Heart left ventricle (tissue), 16 donors: ENCODE data around the gene UBD. TPM values are rescaled to one million over a fixed set of nuclear protein-coding genes. Genes with fewer than 3 reads are reported as not detected.

Source experiments
- ATAC-seq, 4 donors: fragments of 200-7000 bp; cut with Tn5 transposase; one replicate each; pipeline ENCODE4 v1.9.1; 2020 to 2022; ENCODE audit warnings: moderate library complexity in 4 of 4, mild to moderate bottlenecking in 3 of 4, moderate number of reproducible peaks in 1 of 4
- DNase-seq, 5 donors: peaks; one replicate each; pipeline ENCODE4 v3.0.0-alpha.2; 2020
- H3K27ac ChIP-seq, 12 donors: fragments of 200-600 bp; sonication (generic) in 4 of 12; one replicate each; pipeline versions ENCODE4 v1.5.0 to v1.8.0; 2016 to 2022; ENCODE audit warnings: mild to moderate bottlenecking in 2 of 12
- H3K27me3 ChIP-seq, 9 donors: fragments of 200-600 bp; sonication (generic) in 2 of 9; one replicate each; pipeline versions ENCODE4 v1.5.1 to v1.8.0; 2016 to 2022; ENCODE audit warnings: mild to moderate bottlenecking in 3 of 9
- H3K36me3 ChIP-seq, 9 donors: fragments of 200-600 bp; sonication (generic) in 2 of 9; one replicate each; pipeline versions ENCODE4 v1.5.0 to v1.8.0; 2018 to 2022; ENCODE audit warnings: mild to moderate bottlenecking in 2 of 9
- H3K4me1 ChIP-seq, 12 donors: fragments of 200-600 bp; sonication (generic) in 4 of 12; one replicate each; pipeline versions ENCODE4 v1.5.0 to v1.8.0; 2016 to 2022; ENCODE audit warnings: mild to moderate bottlenecking in 3 of 12
- H3K4me3 ChIP-seq, 12 donors: fragments of 200-600 bp; sonication (generic) in 4 of 12; one replicate each; pipeline versions ENCODE4 v1.5.0 to v1.8.0; 2017 to 2022; ENCODE audit warnings: mild to moderate bottlenecking in 9 of 12, moderate library complexity in 4 of 12
- H3K9me3 ChIP-seq, 12 donors: fragments of 200-600 bp; sonication (generic) in 4 of 12; one replicate each; pipeline versions ENCODE4 v1.5.0 to v1.8.0; 2016 to 2022; ENCODE audit warnings: mild to moderate bottlenecking in 1 of 12
- POLR2A ChIP-seq, 2 donors: fragments of 450-650 bp; IDR thresholded peaks; one replicate each; pipeline ENCODE4 v1.6.1; 2017; ENCODE audit warnings: antibody characterized with exemption in 2 of 2, mild to moderate bottlenecking in 2 of 2, moderate library complexity in 2 of 2
- WGBS, 4 donors: extraction: QIAGEN DNeasy Blood & Tissue Kit in 2 of 4; methylation state at CpG; one replicate each; pipeline versions ENCODE4 v1.1.5 to v1.1.7; 2013 to 2018; 5-methylcytosine and 5-hydroxymethylcytosine counted together
- intact Hi-C, 10 donors: fragments of 100-400 bp; cut with DNase I; formaldehyde crosslinking; loops; one replicate each; pipeline versions ENCODE4 v1.11.1 to v1.14.2; 2022
- polyA plus RNA-seq, 2 donors: library from polyadenylated mRNA; stranded (reverse); fragments of 200-250 nt; gene quantifications; one replicate each; pipeline ENCODE4 v1.2.3, GENCODE V29; 2013
- total RNA-seq, 9 donors: library from RNA; depleted of rRNA in 2 of 9; stranded (reverse); fragments of >200 nt in 2 of 9; fragmentation: NEBNext Ultra II Directional in 3 of 9; extraction: Animal tissue kit (Norgen Biotek cat#: 25700) in 3 of 9; gene quantifications; one replicate each; pipeline versions ENCODE4 v1.1.0 to v1.2.4, GENCODE V29; 2016 to 2023
- TF ChIP-seq, protein P1 (sequence below), 12 donors: fragments of 200-600 bp; sonication (generic) in 4 of 12; IDR thresholded peaks; one replicate each; pipeline versions ENCODE4 v1.5.0 to v1.8.0; 2018 to 2022; ENCODE audit warnings: antibody characterized with exemption in 12 of 12, mild to moderate bottlenecking in 5 of 12
- donor health status: ischemic (EF 13 %, LVEDD 7.1; RV severe dilation, severe dysfunction).
- donor health status: healthy with polysubstance abuse.
- donor health status: DM: no; HTN: yes; CAD: no.
- donor health status: DM: no; HTN: no; CAD: no.
- donor health status: ischemic (EF 25% LVEDD 6.9; RV normal size, moderate dysfunction).
- donor health status: ischemic (EF 25% LVEDD 5.7; RV mildly dilated, moderate dysfunction).
- donor health status: healthy.
- donor health status: DM: yes; HTN: yes; CAD: no.
- donor health status: ischemic (EF 35%, LVEDD 5.7; RV mildly dilated, moderate dysfunction).
- donor health status: nonischemic (EF 11% LVEDD 7.7; RV severe dilation, severe dysfunction).
- donor health status: DM: yes; HTN: yes; CAD: no.
- donor health status: PGD.
- donor health status: ischemic (EF 29% LVEDD 5.4; RV normal size, mild dysfunction).
- donor health status: nonischemic (EF 23%, LVEDD 6.1; RV moderate dilation, normal function).

The UBD gene
- total and polyA plus RNA-seq, 11 donors, result 0.21 to 61.7 (median 5.9) TPM; not detected in 7

DNA sequence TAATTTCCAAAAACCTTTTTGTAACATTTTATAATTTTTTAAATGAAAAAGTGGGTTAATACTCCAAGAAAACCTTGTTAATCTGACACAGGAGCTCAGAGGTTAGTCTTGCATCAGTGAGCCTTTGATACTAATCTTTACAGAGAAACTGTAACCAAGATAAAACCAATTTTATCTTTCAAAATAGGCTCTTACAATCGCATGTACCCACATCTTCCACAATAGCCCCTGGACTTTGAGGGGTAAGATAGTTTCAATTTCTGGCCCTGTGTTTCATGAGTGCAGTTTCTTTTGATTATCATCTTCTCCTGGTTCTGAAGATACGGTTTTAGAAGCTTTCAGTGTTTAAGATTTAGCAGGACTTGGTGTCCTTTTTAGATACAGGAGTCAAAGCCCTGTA lies 37.3 kb downstream of the UBD start:
- H3K27ac ChIP-seq, result no peak overlapping the region
- peaks cover 0 to 4% (median 0%) of the 10 kb centered on the region in 9 donors for H3K27me3 ChIP-seq
- DNase-seq (no peak), ATAC-seq (no peak)
- H3K9me3 ChIP-seq, result no peaks in the 10 kb centered on the region
- no peaks in the 10 kb centered on the region for H3K4me1 ChIP-seq
- intact Hi-C loops, result no loop called here
- 59 to 74% (median 70%) methylated on average over 2 of the region's 2 CpGs for WGBS, 4 donors
- TF ChIP-seq, protein P1, sequence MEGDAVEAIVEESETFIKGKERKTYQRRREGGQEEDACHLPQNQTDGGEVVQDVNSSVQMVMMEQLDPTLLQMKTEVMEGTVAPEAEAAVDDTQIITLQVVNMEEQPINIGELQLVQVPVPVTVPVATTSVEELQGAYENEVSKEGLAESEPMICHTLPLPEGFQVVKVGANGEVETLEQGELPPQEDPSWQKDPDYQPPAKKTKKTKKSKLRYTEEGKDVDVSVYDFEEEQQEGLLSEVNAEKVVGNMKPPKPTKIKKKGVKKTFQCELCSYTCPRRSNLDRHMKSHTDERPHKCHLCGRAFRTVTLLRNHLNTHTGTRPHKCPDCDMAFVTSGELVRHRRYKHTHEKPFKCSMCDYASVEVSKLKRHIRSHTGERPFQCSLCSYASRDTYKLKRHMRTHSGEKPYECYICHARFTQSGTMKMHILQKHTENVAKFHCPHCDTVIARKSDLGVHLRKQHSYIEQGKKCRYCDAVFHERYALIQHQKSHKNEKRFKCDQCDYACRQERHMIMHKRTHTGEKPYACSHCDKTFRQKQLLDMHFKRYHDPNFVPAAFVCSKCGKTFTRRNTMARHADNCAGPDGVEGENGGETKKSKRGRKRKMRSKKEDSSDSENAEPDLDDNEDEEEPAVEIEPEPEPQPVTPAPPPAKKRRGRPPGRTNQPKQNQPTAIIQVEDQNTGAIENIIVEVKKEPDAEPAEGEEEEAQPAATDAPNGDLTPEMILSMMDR (IDR thresholded peaks at IDR 0.05), result no peak
- no peak for TF ChIP-seq POLR2A (IDR thresholded peaks at IDR 0.05)
- H3K4me3 ChIP-seq, result no peak overlapping the region
- no peaks in the 10 kb centered on the region for H3K36me3 ChIP-seq

DNA sequence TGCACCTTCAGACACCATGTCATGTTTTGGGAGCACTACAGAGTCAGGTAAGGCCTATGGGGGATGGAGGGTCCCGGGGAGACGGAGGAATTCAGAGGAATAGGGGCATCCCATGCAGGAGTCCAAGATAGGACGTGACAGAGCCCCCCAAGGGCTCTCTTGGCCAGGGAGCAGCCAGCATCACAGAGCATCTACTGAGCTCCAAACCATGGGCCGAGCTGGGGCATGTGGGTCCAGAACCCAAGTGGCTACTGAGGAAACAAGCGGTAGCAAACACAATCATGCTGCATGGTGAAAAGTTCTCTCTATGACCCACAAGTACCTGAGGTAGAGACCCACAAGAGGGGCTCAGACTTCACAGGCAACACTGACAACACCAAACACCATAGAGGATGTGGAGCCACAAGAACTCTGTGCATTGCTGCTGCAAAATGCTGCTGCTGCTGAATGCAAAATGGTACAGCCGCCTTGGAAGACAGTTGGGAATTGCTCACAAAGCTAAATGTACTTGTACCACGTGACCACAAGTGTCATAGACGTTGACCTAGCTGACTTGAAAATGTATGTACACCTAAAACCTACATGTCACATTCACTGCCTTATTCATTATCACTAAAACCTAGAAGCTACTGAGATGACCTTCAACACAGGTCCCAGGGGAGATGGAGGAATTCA lies 38.4 kb downstream of the UBD start:
- no peak for DNase-seq
- 43 to 64% (median 57%) methylated on average over 8 of the region's 8 CpGs for WGBS, 4 donors
- H3K27ac ChIP-seq, result no peak overlapping the region
- no peaks in the 10 kb centered on the region for H3K9me3 ChIP-seq
- no peaks in the 10 kb centered on the region for H3K36me3 ChIP-seq
- TF ChIP-seq POLR2A (IDR thresholded peaks at IDR 0.05), result no peak
- H3K4me1 ChIP-seq, result no peaks in the 10 kb centered on the region
- intact Hi-C loops, result no loop called here
- H3K27me3 ChIP-seq, result no peaks in the 10 kb centered on the region
- ATAC-seq, result no peak
- H3K4me3 ChIP-seq, result no peak overlapping the region

DNA sequence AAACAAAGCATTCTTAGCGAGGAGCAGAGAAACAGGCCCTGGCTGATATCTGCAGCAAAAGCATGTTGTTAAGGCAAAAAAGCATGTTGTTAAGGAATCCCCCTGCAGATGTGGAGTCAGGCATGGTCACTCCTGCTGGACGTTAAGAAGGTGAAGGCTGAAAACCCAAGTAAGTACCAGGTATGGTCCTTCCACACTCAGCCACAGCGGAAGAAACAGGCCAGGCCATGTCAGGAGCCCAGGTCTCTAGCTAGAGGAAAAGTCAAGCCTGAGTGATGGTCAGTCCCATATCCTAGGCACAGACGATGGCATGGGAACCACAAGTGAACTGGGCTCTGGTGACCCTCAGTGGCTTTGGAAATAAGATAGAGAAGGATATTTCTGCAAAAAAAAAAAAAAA lies 39.3 kb downstream of the UBD start:
- intact Hi-C loops, result no loop called here
- ATAC-seq, result no peak
- no peak overlapping the region for H3K27ac ChIP-seq
- H3K27me3 ChIP-seq, result no peaks in the 10 kb centered on the region
- no peak for TF ChIP-seq POLR2A (IDR thresholded peaks at IDR 0.05)
- TF ChIP-seq, protein P1 (IDR thresholded peaks at IDR 0.05), result no peak
- no peaks in the 10 kb centered on the region for H3K36me3 ChIP-seq
- no peak overlapping the region for H3K4me3 ChIP-seq
- DNase-seq, result no peak
- no peaks in the 10 kb centered on the region for H3K4me1 ChIP-seq
- no peaks in the 10 kb centered on the region for H3K9me3 ChIP-seq
- WGBS, 4 donors, result 73 to 81% (median 79%) methylated on average over 4 of the region's 4 CpGs

DNA sequence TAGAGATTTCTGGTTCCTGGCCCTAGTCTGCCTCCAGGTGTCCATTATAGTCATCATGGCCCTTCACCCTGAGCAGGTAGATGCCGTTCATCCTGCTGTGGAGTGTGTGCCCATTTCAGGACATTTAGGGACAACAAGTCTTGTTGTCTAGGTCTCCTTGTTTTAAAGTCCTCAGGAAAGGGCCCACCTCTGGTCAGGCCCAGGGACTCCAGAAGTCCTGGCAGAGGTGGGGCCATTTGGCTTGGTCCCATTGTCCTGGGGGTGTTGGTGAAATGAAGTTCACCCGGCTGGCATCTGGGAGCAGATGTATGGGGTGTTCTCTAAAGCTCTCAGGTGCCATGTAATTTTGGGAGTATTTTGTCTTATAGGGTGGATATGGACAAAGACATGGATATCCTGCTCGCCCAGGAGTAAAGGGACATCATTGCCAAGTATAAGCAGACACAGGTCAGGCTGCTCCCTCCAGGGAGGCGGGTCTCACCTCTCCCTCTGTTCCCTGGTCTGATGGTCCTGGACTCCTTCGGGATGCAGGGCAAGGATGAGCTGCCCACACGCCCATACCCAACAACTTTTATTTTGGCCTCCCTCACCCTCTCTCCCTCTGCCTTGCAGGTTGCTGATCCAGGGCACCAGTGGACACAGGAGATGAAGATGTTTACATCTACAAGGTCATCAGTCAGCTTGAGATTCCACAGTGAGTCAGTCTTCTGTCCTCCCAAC lies 40.1 kb downstream of the UBD start:
- DNase-seq, result no peak
- H3K36me3 ChIP-seq, result no peaks in the 10 kb centered on the region
- intact Hi-C loops, result no loop called here
- no peaks in the 10 kb centered on the region for H3K9me3 ChIP-seq
- no peaks in the 10 kb centered on the region for H3K27me3 ChIP-seq
- no peak overlapping the region for H3K27ac ChIP-seq
- WGBS, 4 donors, result 76 to 83% (median 80%) methylated on average over 5 to 6 of the region's 6 CpGs
- no peak overlapping the region for H3K4me3 ChIP-seq
- no peak for TF ChIP-seq POLR2A (IDR thresholded peaks at IDR 0.05)
- TF ChIP-seq, protein P1 (IDR thresholded peaks at IDR 0.05), result no peak
- ATAC-seq, result no peak
- H3K4me1 ChIP-seq, result no peaks in the 10 kb centered on the region
